HepG2 (cell line): Measurements from ENCODE around the gene TEX22. TPM values are rescaled to one million over a fixed set of nuclear protein-coding genes. Genes with fewer than 3 reads are reported as not detected.

ENCODE experiments used
- CEBPG ChIP-seq: IDR thresholded peaks from 2 replicates; pipeline ENCODE4 v1.6.1; 2016
- HOXD1 ChIP-seq: sonication (generic); formaldehyde crosslinking; IDR thresholded peaks from 2 replicates; pipeline ENCODE4 v1.5.0; 2020; ENCODE audit warnings: missing genetic modification reagents
- MXI1 ChIP-seq: IDR thresholded peaks from 3 replicates; pipeline ENCODE4 v1.6.1; 2012; ENCODE audit warnings: low read depth, low read length, inconsistent platforms, borderline replicate concordance
- NCOR1 ChIP-seq: fragments of 200-600 bp; sonication (generic); IDR thresholded peaks from 2 replicates; pipeline ENCODE4 v1.7.0; 2017; ENCODE audit warnings: antibody characterized with exemption, low read length, borderline replicate concordance
- RAD21 ChIP-seq: fragments of 450-650 bp; formaldehyde crosslinking; IDR thresholded peaks from 2 replicates; pipeline ENCODE4 v1.5.0; 2020; ENCODE audit warnings: mild to moderate bottlenecking
- RCOR2 ChIP-seq: IDR thresholded peaks from 2 replicates; pipeline ENCODE4 v1.6.1; 2016; ENCODE audit warnings: missing biosample characterization, missing genetic modification reagents
- REST ChIP-seq, 2 experiments: IDR thresholded peaks; 2 replicates each; pipeline ENCODE4 v1.6.1; 2011 to 2012; ENCODE audit warnings: low read length in 2 of 2, borderline replicate concordance in 1 of 2, low read depth in 1 of 2, mild to moderate bottlenecking in 1 of 2, moderate library complexity in 1 of 2
- SCMH1 ChIP-seq: sonication (generic); formaldehyde crosslinking; IDR thresholded peaks from 2 replicates; pipeline ENCODE4 v1.9.0; 2021; ENCODE audit warnings: missing genetic modification reagents, mild to moderate bottlenecking, borderline replicate concordance
- SRSF1 ChIP-seq: fragments of 200-400 bp; formaldehyde crosslinking; optimal IDR thresholded peaks from 2 replicates; pipeline ENCODE3; 2017; ENCODE audit warnings: mild to moderate bottlenecking, low read depth, low read length, moderate library complexity
- TRIM22 ChIP-seq: fragments of 450-650 bp; IDR thresholded peaks from 2 replicates; pipeline ENCODE4 v1.6.1; 2017
- UBTF ChIP-seq: sonication (generic); formaldehyde crosslinking; IDR thresholded peaks from 2 replicates; pipeline ENCODE4 v1.4.0; 2020; ENCODE audit warnings: mild to moderate bottlenecking, missing genetic modification reagents
- ZBTB21 ChIP-seq: sonication (generic); formaldehyde crosslinking; IDR thresholded peaks from 2 replicates; pipeline ENCODE4 v1.4.0; 2020; ENCODE audit warnings: missing genetic modification reagents
- ZNF17 ChIP-seq: sonication (generic); formaldehyde crosslinking; IDR thresholded peaks from 2 replicates; pipeline ENCODE4 v1.5.0; 2020; ENCODE audit warnings: mild to moderate bottlenecking, missing genetic modification reagents
- ZNF451 ChIP-seq: sonication (generic); formaldehyde crosslinking; IDR thresholded peaks from 2 replicates; pipeline ENCODE4 v1.5.0; 2020; ENCODE audit warnings: mild to moderate bottlenecking, missing genetic modification reagents
- ZNF558 ChIP-seq: sonication (generic); formaldehyde crosslinking; IDR thresholded peaks from 2 replicates; pipeline ENCODE4 v1.9.0; 2022; ENCODE audit warnings: mild to moderate bottlenecking, missing genetic modification reagents, borderline replicate concordance
- ZNF691 ChIP-seq: sonication (generic); formaldehyde crosslinking; IDR thresholded peaks from 2 replicates; pipeline ENCODE4 v1.4.0; 2020; ENCODE audit warnings: missing genetic modification reagents, low read depth, mild to moderate bottlenecking, borderline replicate concordance
- ZNF746 ChIP-seq: sonication (generic); formaldehyde crosslinking; IDR thresholded peaks from 2 replicates; pipeline ENCODE4 v1.8.0; 2022; ENCODE audit warnings: mild to moderate bottlenecking, missing genetic modification reagents
- ZSCAN20 ChIP-seq: sonication (generic); formaldehyde crosslinking; IDR thresholded peaks from 2 replicates; pipeline ENCODE4 v1.4.0; 2020; ENCODE audit warnings: missing genetic modification reagents, mild to moderate bottlenecking, borderline replicate concordance
- polyA plus RNA-seq, 8 experiments: library from polyadenylated mRNA; depleted of rRNA in 3 of 8; stranded (reverse) in 7 of 8; unstranded in 1 of 8; fragments of >200 nt; fragmentation: Illumina TruSeq in 4 of 8; extraction: Trizol in 4 of 8; gene quantifications; 2 replicates each; pipeline versions ENCODE4 v1.2.1 to v1.2.3, GENCODE V29; 2011 to 2016; ENCODE audit warnings: low read depth in 4 of 8, missing spikeins in 1 of 8, mixed read lengths in 1 of 8; ENCODE audit not compliant: insufficient read depth in 1 of 8
- total RNA-seq, 5 experiments: library from RNA; depleted of rRNA; stranded (reverse); fragments of >200 nt; fragmentation: Illumina TruSeq; extraction: Trizol; gene quantifications; 2 replicates each; pipeline ENCODE4 v1.2.3, GENCODE V29; 2016; ENCODE audit warnings: low read depth in 1 of 5

TEX22 gene
- total and polyA plus RNA-seq, 2 of the 13 experiments (the other 11 are each of a cell fraction or from before 2014, with no cell fraction given) = 0.07 to 0.27 TPM

GRCh38 chr14:105351920-105352851 lies 46.2 kb upstream of the TEX22 start (continued):
- TF ChIP-seq ZNF746 (no peak), SRSF1 (no peak), ZNF558 (CRISPR knock-in tag) (no peak), CEBPG (peak; percentile 99), UBTF (no peak), ZSCAN20 (CRISPR knock-in tag) (no peak), NCOR1 (no peak), ZNF17 (CRISPR knock-in tag) (no peak), ZBTB21 (CRISPR knock-in tag) (no peak), RCOR2 (CRISPR knock-in tag) (no peak), ZNF691 (no peak), ZNF451 (0 out of 2 replicates have a peak, but pooled peaks have one; percentile 53), MXI1 (no peak), RAD21 (CRISPR knock-in tag) (peak; percentile 90), SCMH1 (no peak), REST (IDR thresholded peaks at IDR 0.05; ENCODE audit: borderline replicate concordance in 1 of 2, low read depth in 1 of 2, low read length in 2 of 2) (no peak), HOXD1 (CRISPR knock-in tag) (no peak), TRIM22 (no peak)
